ENCODE data around the gene SEMA3F.
A peak's percentile ranks its signal among the peaks of the same experiment; 100 is the strongest.

SEMA3F gene

DNA sequence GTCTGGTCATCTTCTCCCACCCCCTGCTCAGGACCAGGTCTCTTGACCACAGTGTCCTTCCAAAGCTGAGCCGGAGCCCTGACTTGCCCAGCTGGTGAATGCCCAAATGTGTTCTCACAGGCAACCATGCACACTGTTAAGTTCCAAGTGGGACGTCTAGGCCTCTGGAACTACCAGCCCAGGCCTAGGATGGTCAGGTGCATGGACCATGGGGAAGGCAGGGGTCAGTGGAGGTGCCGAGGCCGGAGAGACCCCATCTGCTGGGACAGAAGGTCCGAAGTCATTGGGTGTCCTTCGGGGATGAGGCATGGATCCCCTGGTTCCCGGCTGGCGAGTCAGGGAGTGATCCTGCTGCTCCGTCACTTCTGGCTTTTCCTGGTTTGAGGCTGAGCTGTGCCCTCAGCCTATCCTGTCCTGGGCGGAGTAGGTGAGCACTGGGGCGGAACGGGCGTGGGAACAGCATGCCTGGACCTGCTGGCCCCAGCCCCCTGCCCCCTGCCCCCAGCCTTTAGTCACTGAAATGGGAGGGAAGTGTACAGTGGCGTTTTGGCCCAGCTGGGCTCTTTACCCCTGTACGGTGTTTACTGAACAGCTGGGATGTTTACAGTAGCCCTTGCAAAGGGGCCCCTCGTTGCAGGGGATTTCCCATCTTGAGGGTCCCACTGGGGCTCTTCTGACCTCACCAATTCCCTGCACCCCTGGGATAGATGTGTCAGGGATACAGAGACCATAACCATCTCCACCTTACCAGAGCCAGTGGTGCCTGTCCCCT, 12.1 kb downstream of the SEMA3F start:
- peaks cover 69% of the 10 kb centered on the region for H3K4me1 ChIP-seq (ENCODE audit: insufficient read depth, low read length)
- H3K9me3 ChIP-seq (ENCODE audit: low read length), result no peaks in the 10 kb centered on the region

DNA sequence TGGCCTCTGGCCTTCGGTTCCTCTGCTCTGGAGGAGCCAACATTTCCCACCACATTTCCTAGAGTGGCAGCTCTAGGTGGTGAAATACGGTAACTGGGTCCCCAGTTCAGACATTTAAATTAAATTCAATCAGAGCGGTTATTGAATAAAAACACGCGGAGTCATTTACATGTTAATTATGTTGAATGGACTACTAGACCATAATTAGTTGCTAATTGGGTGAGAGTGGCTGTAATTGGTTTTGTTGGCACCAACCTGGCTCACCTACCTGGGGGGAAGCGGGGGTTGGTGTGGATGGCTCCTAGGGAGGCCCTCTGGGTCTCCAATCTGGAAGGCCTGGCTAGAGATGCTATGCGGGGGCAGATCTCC, 12.7 kb downstream of the SEMA3F start:
- no peak overlapping the region for H3K9ac ChIP-seq (ENCODE audit: low read length)

More for the DNA sequence above, 12.1 kb downstream of the SEMA3F start:
- peak overlapping the region; percentile 73 for H3K27ac ChIP-seq (ENCODE audit: low read depth, low read length)
- no peaks in the 10 kb centered on the region for H3K36me3 ChIP-seq (ENCODE audit: insufficient read depth, low read length)
- H3K4me3 ChIP-seq (ENCODE audit: low read depth in 1 of 2, low read length in 2 of 2), result peak overlapping the region in 1 of 2 donors; percentile 8
- H3K27me3 ChIP-seq (ENCODE audit: control insufficient read depth in 1 of 2, insufficient read depth in 2 of 2, low read length in 2 of 2), result no peaks in the 10 kb centered on the region
- H3K9ac ChIP-seq (ENCODE audit: low read length), result no peak overlapping the region

DNA sequence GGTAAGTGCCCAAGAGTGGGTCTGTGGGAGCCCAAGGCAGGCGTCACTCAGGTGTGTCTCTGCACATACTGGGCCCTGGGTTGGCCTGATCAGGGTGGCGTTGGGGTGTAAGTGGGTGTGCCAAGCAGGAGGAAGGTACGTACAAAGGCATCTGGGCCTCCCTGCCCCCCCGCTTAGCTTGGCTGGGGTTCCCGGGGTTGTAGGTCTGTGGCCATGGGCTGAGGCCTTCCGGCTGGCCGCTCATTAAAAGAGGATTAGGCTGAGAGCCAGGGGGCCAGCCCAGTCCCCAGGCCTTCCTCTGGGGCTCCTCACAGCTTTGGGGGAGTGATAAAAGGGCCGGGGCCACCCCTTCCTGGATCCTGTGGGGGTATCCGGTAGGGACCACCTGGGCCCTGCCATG, 13.3 kb downstream of the SEMA3F start:
- Histone ChIP-seq H3K27ac (ENCODE audit: low read depth, low read length) (no peak overlapping the region), H3K4me1 (ENCODE audit: insufficient read depth, low read length) (peaks cover 65% of the 10 kb centered on the region)

More for the DNA sequence above, 12.7 kb downstream of the SEMA3F start:
- Histone ChIP-seq H3K4me1 (ENCODE audit: insufficient read depth, low read length) (peaks cover 69% of the 10 kb centered on the region), H3K9me3 (ENCODE audit: low read length) (no peaks in the 10 kb centered on the region), H3K27me3 (ENCODE audit: control insufficient read depth in 1 of 2, insufficient read depth in 2 of 2, low read length in 2 of 2) (no peaks in the 10 kb centered on the region), H3K36me3 (ENCODE audit: insufficient read depth, low read length) (no peaks in the 10 kb centered on the region), H3K27ac (ENCODE audit: low read depth, low read length) (no peak overlapping the region), H3K4me3 (ENCODE audit: low read depth in 1 of 2, low read length in 2 of 2) (no peak overlapping the region)

DNA sequence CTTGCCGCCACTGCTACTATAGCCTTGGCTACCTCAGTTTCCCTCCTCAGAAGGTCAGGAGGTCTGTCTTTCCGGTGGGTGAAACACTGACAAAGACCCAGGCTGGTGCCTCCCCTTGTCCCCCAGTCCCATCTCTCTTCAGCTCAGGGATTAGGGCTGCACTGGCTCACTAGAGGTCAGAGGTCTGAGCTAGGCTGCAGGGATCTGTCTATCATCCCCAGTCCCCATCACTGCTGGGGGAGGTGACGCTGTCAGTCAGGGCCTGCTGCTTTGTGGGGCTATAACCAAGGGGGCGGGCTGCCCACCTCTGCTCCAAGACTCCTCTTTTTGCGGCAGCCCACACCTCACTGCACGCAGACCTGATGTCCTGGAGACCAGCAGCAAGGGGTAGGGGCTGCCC, 13.7 kb downstream of the SEMA3F start:
- no peak overlapping the region for H3K4me3 ChIP-seq (ENCODE audit: low read depth in 1 of 2, low read length in 2 of 2)
- H3K4me1 ChIP-seq (ENCODE audit: insufficient read depth, low read length), result peaks cover 61% of the 10 kb centered on the region
- H3K27me3 ChIP-seq (ENCODE audit: control insufficient read depth in 1 of 2, insufficient read depth in 2 of 2, low read length in 2 of 2), result no peaks in the 10 kb centered on the region
- peaks cover 1% of the 10 kb centered on the region for H3K36me3 ChIP-seq (ENCODE audit: insufficient read depth, low read length)
- H3K9ac ChIP-seq (ENCODE audit: low read length), result no peak overlapping the region
- no peaks in the 10 kb centered on the region for H3K9me3 ChIP-seq (ENCODE audit: low read length)
- H3K27ac ChIP-seq (ENCODE audit: low read depth, low read length), result no peak overlapping the region

More for the DNA sequence above, 13.3 kb downstream of the SEMA3F start:
- no peaks in the 10 kb centered on the region for H3K9me3 ChIP-seq (ENCODE audit: low read length)
- no peak overlapping the region for H3K4me3 ChIP-seq (ENCODE audit: low read depth in 1 of 2, low read length in 2 of 2)
- H3K27me3 ChIP-seq (ENCODE audit: control insufficient read depth in 1 of 2, insufficient read depth in 2 of 2, low read length in 2 of 2), result no peaks in the 10 kb centered on the region
- no peak overlapping the region for H3K9ac ChIP-seq (ENCODE audit: low read length)
- no peaks in the 10 kb centered on the region for H3K36me3 ChIP-seq (ENCODE audit: insufficient read depth, low read length)

DNA sequence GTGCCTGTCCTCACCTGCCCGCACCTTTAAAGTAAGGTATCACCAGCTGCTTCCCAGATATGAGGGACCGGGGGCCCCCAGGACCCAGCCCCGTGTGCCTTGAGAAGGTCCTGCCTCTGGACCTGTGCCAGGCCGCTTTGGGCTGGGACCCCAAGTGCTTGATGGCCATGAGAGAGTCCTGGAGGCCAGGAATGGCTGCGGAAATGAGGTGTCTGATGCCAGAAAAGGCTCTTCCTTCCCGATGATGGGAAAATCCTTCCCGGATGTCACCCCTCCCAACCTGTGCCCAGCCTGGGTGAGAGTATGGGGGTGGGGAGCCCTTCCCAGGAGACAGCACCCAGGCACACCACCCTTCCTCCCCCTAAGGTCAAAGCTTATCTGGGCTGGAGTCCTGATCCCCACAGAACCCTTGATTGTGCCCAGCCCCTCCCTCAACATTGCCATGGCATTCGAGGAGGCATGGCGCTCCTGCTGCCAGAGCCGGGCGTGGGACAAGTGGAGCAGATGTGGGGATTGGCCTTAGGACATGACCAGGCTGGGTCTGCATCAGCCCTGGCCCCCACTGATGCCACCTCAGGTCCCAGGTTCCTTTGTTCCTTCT, 14.2 kb downstream of the SEMA3F start:
- no peaks in the 10 kb centered on the region for H3K27me3 ChIP-seq (ENCODE audit: control insufficient read depth in 1 of 2, insufficient read depth in 2 of 2, low read length in 2 of 2)
- no peak overlapping the region for H3K9ac ChIP-seq (ENCODE audit: low read length)
- H3K9me3 ChIP-seq (ENCODE audit: low read length), result no peaks in the 10 kb centered on the region
- no peak overlapping the region for H3K4me3 ChIP-seq (ENCODE audit: low read depth in 1 of 2, low read length in 2 of 2)
- H3K4me1 ChIP-seq (ENCODE audit: insufficient read depth, low read length), result peaks cover 55% of the 10 kb centered on the region
- no peak overlapping the region for H3K27ac ChIP-seq (ENCODE audit: low read depth, low read length)
- peaks cover 7% of the 10 kb centered on the region for H3K36me3 ChIP-seq (ENCODE audit: insufficient read depth, low read length)

DNA sequence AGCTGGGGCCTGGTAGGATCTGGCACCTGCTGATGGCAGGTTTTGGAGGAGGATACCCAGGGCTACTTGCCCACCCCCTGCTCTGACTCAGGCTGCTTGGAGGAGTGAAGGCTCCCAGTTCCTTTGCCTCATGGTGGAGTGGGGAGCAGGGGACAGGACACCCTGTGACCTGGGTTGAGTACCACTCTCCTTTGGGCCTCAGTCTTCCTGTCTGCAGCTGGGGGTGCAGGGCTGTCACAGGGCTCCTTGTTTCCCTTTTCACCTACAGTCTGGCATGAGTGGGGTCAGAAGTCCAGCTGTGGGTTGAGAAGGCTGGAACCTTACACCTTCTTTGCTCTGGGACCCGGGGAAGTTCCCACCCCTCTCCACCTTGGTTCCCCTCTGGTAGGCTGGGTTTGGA, 14.7 kb downstream of the SEMA3F start:
- H3K27ac ChIP-seq (ENCODE audit: low read depth, low read length), result no peak overlapping the region
- H3K36me3 ChIP-seq (ENCODE audit: insufficient read depth, low read length), result peaks cover 7% of the 10 kb centered on the region
- peaks cover 50% of the 10 kb centered on the region for H3K4me1 ChIP-seq (ENCODE audit: insufficient read depth, low read length)
- no peak overlapping the region for H3K9ac ChIP-seq (ENCODE audit: low read length)
- no peaks in the 10 kb centered on the region for H3K9me3 ChIP-seq (ENCODE audit: low read length)
- H3K27me3 ChIP-seq (ENCODE audit: control insufficient read depth in 1 of 2, insufficient read depth in 2 of 2, low read length in 2 of 2), result no peaks in the 10 kb centered on the region
- no peak overlapping the region for H3K4me3 ChIP-seq (ENCODE audit: low read depth in 1 of 2, low read length in 2 of 2)

DNA sequence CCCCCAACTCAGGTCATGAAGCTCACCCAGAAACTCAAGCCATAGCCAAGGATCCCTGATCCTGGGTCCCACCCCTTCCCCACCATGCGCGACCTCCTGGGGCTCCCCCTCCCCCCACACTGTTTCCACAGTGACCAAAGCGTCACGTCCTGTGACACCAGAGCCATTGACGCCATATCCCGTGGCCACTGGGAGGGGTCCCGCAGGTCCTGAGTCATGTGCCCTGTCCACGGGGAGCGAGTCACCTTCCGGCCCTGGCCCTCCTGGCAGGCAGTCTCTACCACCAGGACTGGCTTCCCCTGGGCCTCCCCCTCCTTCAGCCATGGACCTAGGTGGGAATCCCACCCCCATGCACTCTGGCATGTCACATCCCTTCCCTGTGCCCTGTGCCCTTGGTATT, 15.6 kb downstream of the SEMA3F start:
- Histone ChIP-seq H3K27ac (ENCODE audit: low read depth, low read length) (no peak overlapping the region), H3K27me3 (ENCODE audit: control insufficient read depth in 1 of 2, insufficient read depth in 2 of 2, low read length in 2 of 2) (no peaks in the 10 kb centered on the region), H3K4me3 (ENCODE audit: low read depth in 1 of 2, low read length in 2 of 2) (no peak overlapping the region), H3K4me1 (ENCODE audit: insufficient read depth, low read length) (peaks cover 42% of the 10 kb centered on the region), H3K9me3 (ENCODE audit: low read length) (no peaks in the 10 kb centered on the region), H3K36me3 (ENCODE audit: insufficient read depth, low read length) (peaks cover 12% of the 10 kb centered on the region), H3K9ac (ENCODE audit: low read length) (no peak overlapping the region)

DNA sequence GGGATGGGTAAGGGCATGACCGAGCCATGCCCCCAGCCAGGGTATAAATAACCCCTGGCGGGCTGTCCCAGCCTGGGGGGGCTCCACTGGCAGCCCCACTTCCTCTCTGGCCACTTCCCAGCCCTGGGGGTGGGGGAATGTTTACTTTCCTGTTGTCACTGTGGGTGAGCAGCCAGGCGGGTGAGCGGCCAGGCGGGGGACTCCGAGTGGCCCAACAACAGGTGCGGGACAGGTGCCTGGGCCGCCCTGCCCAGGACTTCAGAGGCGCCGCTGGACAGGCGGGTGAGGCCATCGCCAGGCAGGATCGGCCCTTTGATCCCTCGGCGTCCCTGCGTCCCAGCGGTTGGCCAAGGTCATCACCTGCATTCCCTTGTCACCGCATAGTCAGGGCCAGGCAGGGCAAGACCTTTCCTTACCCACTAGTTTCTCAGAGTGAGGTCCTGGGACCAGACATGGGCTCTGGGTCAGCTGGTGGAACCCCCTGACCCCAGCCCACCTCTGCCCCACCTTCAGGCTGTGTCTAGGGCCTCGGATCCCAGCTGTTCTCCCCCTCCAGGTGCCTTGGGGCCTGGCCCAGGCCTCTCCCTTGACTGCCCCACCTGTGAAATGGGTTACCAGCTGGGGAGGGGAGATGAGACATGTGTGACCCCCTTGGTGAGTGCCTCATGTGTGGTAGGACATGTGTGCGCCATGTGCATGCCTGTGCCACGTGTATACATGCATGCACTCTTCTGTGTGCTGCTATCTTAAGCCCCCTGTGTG, 16.6 kb downstream of the SEMA3F start:
- Histone ChIP-seq H3K4me1 (ENCODE audit: insufficient read depth, low read length) (peaks cover 31% of the 10 kb centered on the region), H3K27me3 (ENCODE audit: control insufficient read depth in 1 of 2, insufficient read depth in 2 of 2, low read length in 2 of 2) (no peaks in the 10 kb centered on the region), H3K9ac (ENCODE audit: low read length) (no peak overlapping the region), H3K9me3 (ENCODE audit: low read length) (no peaks in the 10 kb centered on the region), H3K36me3 (ENCODE audit: insufficient read depth, low read length) (peaks cover 12% of the 10 kb centered on the region), H3K27ac (ENCODE audit: low read depth, low read length) (no peak overlapping the region), H3K4me3 (ENCODE audit: low read depth in 1 of 2, low read length in 2 of 2) (no peak overlapping the region)

DNA sequence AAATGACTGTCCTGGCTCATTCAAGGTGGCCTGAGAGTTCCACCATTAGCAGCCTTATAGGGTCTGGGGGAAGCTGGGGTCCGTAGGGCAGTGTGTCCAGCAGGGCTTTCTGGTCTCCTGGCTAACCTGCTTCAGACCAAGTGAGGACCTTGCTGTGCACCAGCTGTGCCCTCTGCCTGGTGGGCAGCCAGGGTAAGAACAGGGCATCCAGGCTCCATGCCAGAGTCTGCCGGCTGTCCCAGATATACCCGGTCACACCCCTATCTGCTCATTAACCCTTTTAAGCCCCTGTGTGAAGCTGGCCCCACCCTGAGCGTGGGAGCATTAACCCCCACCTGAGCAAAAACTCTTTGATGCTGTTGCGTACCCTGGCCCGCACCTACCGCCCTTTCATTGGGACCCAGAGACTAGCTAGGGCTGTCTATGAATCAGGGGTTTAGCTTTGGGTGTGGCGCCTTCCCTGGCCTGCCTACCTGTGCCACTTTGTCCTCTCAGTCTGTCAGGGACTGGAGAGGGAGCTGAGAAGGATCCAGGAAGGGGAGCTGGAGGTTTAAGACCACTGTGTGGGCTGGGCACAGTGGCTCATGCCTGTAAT, 17.6 kb downstream of the SEMA3F start:
- Histone ChIP-seq H3K9me3 (ENCODE audit: low read length) (no peaks in the 10 kb centered on the region), H3K4me3 (ENCODE audit: low read depth in 1 of 2, low read length in 2 of 2) (no peak overlapping the region), H3K27me3 (ENCODE audit: control insufficient read depth in 1 of 2, insufficient read depth in 2 of 2, low read length in 2 of 2) (no peaks in the 10 kb centered on the region), H3K4me1 (ENCODE audit: insufficient read depth, low read length) (peaks cover 23% of the 10 kb centered on the region), H3K36me3 (ENCODE audit: insufficient read depth, low read length) (peaks cover 17% of the 10 kb centered on the region), H3K9ac (ENCODE audit: low read length) (no peak overlapping the region), H3K27ac (ENCODE audit: low read depth, low read length) (no peak overlapping the region)

DNA sequence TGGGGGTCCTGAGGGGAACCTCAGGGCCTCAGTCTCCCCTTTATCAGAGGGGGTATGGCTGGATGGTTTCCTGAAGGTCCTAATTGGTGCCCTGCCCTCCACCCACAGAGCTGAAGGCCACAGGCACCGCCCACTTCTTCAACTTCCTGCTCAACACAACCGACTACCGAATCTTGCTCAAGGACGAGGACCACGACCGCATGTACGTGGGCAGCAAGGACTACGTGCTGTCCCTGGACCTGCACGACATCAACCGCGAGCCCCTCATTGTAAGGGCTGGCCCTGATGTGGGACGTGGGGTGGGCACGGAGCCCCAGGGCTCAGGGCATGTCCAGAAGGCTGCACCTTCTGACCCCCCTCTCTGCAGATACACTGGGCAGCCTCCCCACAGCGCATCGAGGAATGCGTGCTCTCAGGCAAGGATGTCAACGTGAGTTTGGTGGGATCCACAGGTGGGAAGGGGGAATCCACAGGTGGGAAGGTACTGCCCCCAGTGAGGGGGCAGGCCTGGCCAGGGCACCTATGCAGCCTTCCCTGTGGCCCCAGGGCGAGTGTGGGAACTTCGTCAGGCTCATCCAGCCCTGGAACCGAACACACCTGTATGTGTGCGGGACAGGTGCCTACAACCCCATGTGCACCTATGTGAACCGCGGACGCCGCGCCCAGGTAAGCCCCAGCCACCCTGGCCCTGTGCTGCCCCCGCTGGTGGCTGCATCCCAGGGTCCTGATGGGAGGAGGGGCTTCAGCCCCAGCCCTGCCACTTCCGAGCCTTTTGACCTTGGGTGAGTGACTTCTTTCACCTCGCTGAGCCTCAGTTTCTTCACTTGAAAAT, 18.8 kb downstream of the SEMA3F start:
- H3K27me3 ChIP-seq (ENCODE audit: control insufficient read depth in 1 of 2, insufficient read depth in 2 of 2, low read length in 2 of 2), result no peaks in the 10 kb centered on the region
- H3K27ac ChIP-seq (ENCODE audit: low read depth, low read length), result no peak overlapping the region
- H3K4me1 ChIP-seq (ENCODE audit: insufficient read depth, low read length), result peaks cover 11% of the 10 kb centered on the region
- H3K9me3 ChIP-seq (ENCODE audit: low read length), result no peaks in the 10 kb centered on the region
- H3K4me3 ChIP-seq (ENCODE audit: low read depth in 1 of 2, low read length in 2 of 2), result no peak overlapping the region
- H3K9ac ChIP-seq (ENCODE audit: low read length), result no peak overlapping the region
- peaks cover 17% of the 10 kb centered on the region for H3K36me3 ChIP-seq (ENCODE audit: insufficient read depth, low read length)

DNA sequence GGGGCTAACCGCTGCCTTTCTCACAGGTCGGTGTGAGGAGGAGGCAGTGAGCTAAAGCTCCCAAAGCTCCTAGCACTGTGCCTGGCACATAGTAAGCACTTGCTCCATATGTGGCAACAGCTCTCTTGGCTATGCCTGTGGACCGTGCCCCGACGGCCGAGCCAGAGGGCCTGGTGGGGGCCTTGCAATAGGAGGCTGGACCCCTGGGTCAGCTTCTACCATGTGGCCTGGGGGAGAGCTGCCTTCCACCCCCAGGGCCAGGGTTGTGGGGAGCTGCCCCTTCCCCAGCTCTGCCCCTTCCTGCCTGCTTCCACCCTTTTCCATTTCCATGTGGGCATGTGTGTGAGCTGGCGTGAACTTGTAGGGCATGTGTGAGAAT, 19.4 kb downstream of the SEMA3F start:
- Histone ChIP-seq H3K4me1 (ENCODE audit: insufficient read depth, low read length) (peaks cover 9% of the 10 kb centered on the region), H3K27me3 (ENCODE audit: control insufficient read depth in 1 of 2, insufficient read depth in 2 of 2, low read length in 2 of 2) (no peaks in the 10 kb centered on the region), H3K9ac (ENCODE audit: low read length) (no peak overlapping the region), H3K9me3 (ENCODE audit: low read length) (no peaks in the 10 kb centered on the region), H3K36me3 (ENCODE audit: insufficient read depth, low read length) (peaks cover 17% of the 10 kb centered on the region), H3K4me3 (ENCODE audit: low read depth in 1 of 2, low read length in 2 of 2) (no peak overlapping the region), H3K27ac (ENCODE audit: low read depth, low read length) (no peak overlapping the region)
